HG03571 (cell line): ENCODE data around the gene SCLY.

Source experiments
- ATAC-seq: cut with Tn5 transposase; IDR thresholded peaks from one replicate; pipeline ENCODE4 v1.9.1; 2021; ENCODE audit not compliant: unreplicated experiment

SCLY gene

GRCh38 chr2:238137885-238138284 lies 77.1 kb downstream of the SCLY start:
- ATAC-seq = no peak

- ATAC-seq = no peak
Measured at GRCh38 chr2:238138331-238139195, 77.8 kb downstream of the SCLY start, which contains the start of gene KLHL30. Gene KLHL30, plus strand, starts transcription at chr2:238138668. Its CDS starts 2,087 bp downstream, at chr2:238140755.

GRCh38 chr2:238139196-238140039 lies 78.6 kb downstream of the SCLY start:
- no peak for ATAC-seq

GRCh38 chr2:238140040-238140439 lies 79.2 kb downstream of the SCLY start:
- no peak for ATAC-seq

- ATAC-seq = no peak
Measured at GRCh38 chr2:238140721-238141540, 80.1 kb downstream of the SCLY start.

- no peak for ATAC-seq
Measured at GRCh38 chr2:238141541-238142318, 80.9 kb downstream of the SCLY start.

GRCh38 chr2:238142382-238143205 lies 81.8 kb downstream of the SCLY start:
- ATAC-seq = no peak

- no peak for ATAC-seq
Measured at GRCh38 chr2:238143239-238143951, 82.6 kb downstream of the SCLY start.

GRCh38 chr2:238144262-238144661 lies 83.5 kb downstream of the SCLY start:
- no peak for ATAC-seq

- ATAC-seq = no peak
Measured at GRCh38 chr2:238145046-238145445, 84.2 kb downstream of the SCLY start.

GRCh38 chr2:238145851-238146250 lies 85.0 kb downstream of the SCLY start:
- no peak for ATAC-seq

- no peak for ATAC-seq
Measured at GRCh38 chr2:238146884-238147544, 86.2 kb downstream of the SCLY start.

- no peak for ATAC-seq
Measured at GRCh38 chr2:238148981-238149380, 88.2 kb downstream of the SCLY start.
